Nephron (organoid): ENCODE data around the gene TSPAN33.

Experiments used
- H3K27ac Mint-ChIP-seq, 3 experiments: 2 replicates each; pipeline ENCODE4 v1.8.0; 2020; ENCODE audit warnings: mixed read lengths in 3 of 3, mild to moderate bottlenecking in 2 of 3, moderate library complexity in 1 of 3
- H3K27me3 Mint-ChIP-seq: 2 replicates; pipeline ENCODE4 v1.8.0; 2021; ENCODE audit warnings: low read depth, mild to moderate bottlenecking, moderate library complexity, mixed read lengths
- H3K36me3 Mint-ChIP-seq: 2 replicates; pipeline ENCODE4 v1.8.0; 2020; ENCODE audit warnings: low read depth, mixed read lengths
- H3K4me1 Mint-ChIP-seq: 2 replicates; pipeline ENCODE4 v1.8.0; 2020; ENCODE audit warnings: mixed read lengths
- H3K4me3 Mint-ChIP-seq, 3 experiments: 2 replicates each; pipeline ENCODE4 v1.8.0; 2020; ENCODE audit warnings: mild to moderate bottlenecking in 3 of 3, mixed read lengths in 3 of 3, moderate library complexity in 2 of 3
- H3K9me3 Mint-ChIP-seq: 2 replicates; pipeline ENCODE4 v1.8.0; 2020; ENCODE audit warnings: mixed read lengths
- CTCF ChIP-seq, 3 experiments: fragments of 200-600 bp; sonication (generic); IDR thresholded peaks; one replicate each; pipeline ENCODE4 v1.5.0; 2021; ENCODE audit warnings: antibody characterized with exemption in 3 of 3; ENCODE audit not compliant: unreplicated experiment in 3 of 3

TSPAN33 gene

GRCh38 chr7:129157651-129158050, 13.1 kb downstream of the TSPAN33 start:
- H3K9me3 Mint-ChIP-seq: no peaks in the 10 kb centered on the region
- no peaks in the 10 kb centered on the region for H3K36me3 Mint-ChIP-seq
- no peak overlapping the region for H3K4me3 Mint-ChIP-seq
- no peaks in the 10 kb centered on the region for H3K27me3 Mint-ChIP-seq
- H3K27ac Mint-ChIP-seq: no peak overlapping the region
- H3K4me1 Mint-ChIP-seq: peaks cover 6% of the 10 kb centered on the region
- no peak for TF ChIP-seq CTCF (IDR thresholded peaks at IDR 0.05; ENCODE audit: unreplicated experiment in 3 of 3)

GRCh38 chr7:129159539-129159938, 15.0 kb downstream of the TSPAN33 start:
- H3K9me3 Mint-ChIP-seq: no peaks in the 10 kb centered on the region
- no peaks in the 10 kb centered on the region for H3K27me3 Mint-ChIP-seq
- peak overlapping the region in 1 of 3 experiments; percentile 56 for H3K27ac Mint-ChIP-seq

GRCh38 chr7:129160161-129160905, 15.8 kb downstream of the TSPAN33 start:
- Mint-ChIP-seq H3K36me3 (peaks cover 4% of the 10 kb centered on the region), H3K27ac (peak overlapping the region in 1 of 3 experiments; percentile 72), H3K4me3 (no peak overlapping the region), H3K9me3 (no peaks in the 10 kb centered on the region), H3K27me3 (no peaks in the 10 kb centered on the region), H3K4me1 (peaks cover 6% of the 10 kb centered on the region)
- no peak for TF ChIP-seq CTCF (IDR thresholded peaks at IDR 0.05; ENCODE audit: unreplicated experiment in 3 of 3)

More at GRCh38 chr7:129159539-129159938, 15.0 kb downstream of the TSPAN33 start:
- Mint-ChIP-seq H3K4me3 (no peak overlapping the region), H3K4me1 (peaks cover 6% of the 10 kb centered on the region), H3K36me3 (no peaks in the 10 kb centered on the region)
- TF ChIP-seq CTCF (IDR thresholded peaks at IDR 0.05; ENCODE audit: unreplicated experiment in 3 of 3): no peak

GRCh38 chr7:129161524-129162225, 17.2 kb downstream of the TSPAN33 start:
- Mint-ChIP-seq H3K36me3 (peaks cover 5% of the 10 kb centered on the region), H3K27me3 (no peaks in the 10 kb centered on the region), H3K4me1 (peaks cover 6% of the 10 kb centered on the region), H3K9me3 (no peaks in the 10 kb centered on the region), H3K27ac (peak overlapping the region in 2 of 3 experiments; percentile 24 to 60), H3K4me3 (no peak overlapping the region)
- TF ChIP-seq CTCF (IDR thresholded peaks at IDR 0.05; ENCODE audit: unreplicated experiment in 3 of 3): no peak

- H3K4me3 Mint-ChIP-seq: no peak overlapping the region
- H3K27me3 Mint-ChIP-seq: peaks cover 3% of the 10 kb centered on the region
- no peaks in the 10 kb centered on the region for H3K9me3 Mint-ChIP-seq
- peak overlapping the region in 2 of 3 experiments; percentile 62 to 77 for H3K27ac Mint-ChIP-seq
- peaks cover 6% of the 10 kb centered on the region for H3K4me1 Mint-ChIP-seq
- TF ChIP-seq CTCF (IDR thresholded peaks at IDR 0.05; ENCODE audit: unreplicated experiment in 3 of 3): no peak
- peaks cover 5% of the 10 kb centered on the region for H3K36me3 Mint-ChIP-seq
Observed at GRCh38 chr7:129162732-129163131, 18.2 kb downstream of the TSPAN33 start.
